PC-3 (cell line): ENCODE results near the gene ABTB2.

Source experiments
- EZH2 ChIP-seq: fragments of 300-600 bp; sonication (generic); IDR thresholded peaks from one replicate; pipeline ENCODE4 v1.6.1; 2017; ENCODE audit warnings: antibody characterized with exemption, mild to moderate bottlenecking, low read length; ENCODE audit not compliant: unreplicated experiment
- EZH2phosphoT487 ChIP-seq: fragments of 300-600 bp; sonication (generic); IDR thresholded peaks from 2 replicates; pipeline ENCODE4 v1.6.1; 2018; ENCODE audit warnings: mild to moderate bottlenecking, antibody characterized with exemption, low read length, borderline replicate concordance
- TF ChIP-seq, protein P1 (sequence below): fragments of 300-600 bp; sonication (generic); conservative IDR thresholded peaks from 2 replicates; pipeline ENCODE4 v1.5.1; 2017; ENCODE audit warnings: antibody characterized with exemption, low read depth, mild to moderate bottlenecking, low read length

DNA sequence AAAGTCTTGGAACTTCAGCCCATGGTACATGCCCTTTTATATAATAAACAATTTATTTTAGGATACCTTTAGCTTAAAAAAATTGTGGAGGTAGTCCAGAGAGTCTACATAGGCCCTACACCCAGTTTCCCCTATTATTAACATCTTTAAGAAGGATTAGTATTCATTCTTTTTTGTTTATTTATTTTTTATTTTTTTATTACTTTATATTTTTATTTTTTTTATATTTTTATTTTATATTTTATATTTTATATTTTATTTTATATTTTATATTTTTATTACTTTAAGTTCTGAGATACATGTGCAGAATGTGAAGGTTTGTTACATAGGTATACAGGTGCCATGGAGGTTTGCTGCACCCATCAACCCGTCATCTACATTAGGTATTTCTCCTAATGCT lies 15.9 kb upstream of the ABTB2 start:
- TF ChIP-seq, protein P1, sequence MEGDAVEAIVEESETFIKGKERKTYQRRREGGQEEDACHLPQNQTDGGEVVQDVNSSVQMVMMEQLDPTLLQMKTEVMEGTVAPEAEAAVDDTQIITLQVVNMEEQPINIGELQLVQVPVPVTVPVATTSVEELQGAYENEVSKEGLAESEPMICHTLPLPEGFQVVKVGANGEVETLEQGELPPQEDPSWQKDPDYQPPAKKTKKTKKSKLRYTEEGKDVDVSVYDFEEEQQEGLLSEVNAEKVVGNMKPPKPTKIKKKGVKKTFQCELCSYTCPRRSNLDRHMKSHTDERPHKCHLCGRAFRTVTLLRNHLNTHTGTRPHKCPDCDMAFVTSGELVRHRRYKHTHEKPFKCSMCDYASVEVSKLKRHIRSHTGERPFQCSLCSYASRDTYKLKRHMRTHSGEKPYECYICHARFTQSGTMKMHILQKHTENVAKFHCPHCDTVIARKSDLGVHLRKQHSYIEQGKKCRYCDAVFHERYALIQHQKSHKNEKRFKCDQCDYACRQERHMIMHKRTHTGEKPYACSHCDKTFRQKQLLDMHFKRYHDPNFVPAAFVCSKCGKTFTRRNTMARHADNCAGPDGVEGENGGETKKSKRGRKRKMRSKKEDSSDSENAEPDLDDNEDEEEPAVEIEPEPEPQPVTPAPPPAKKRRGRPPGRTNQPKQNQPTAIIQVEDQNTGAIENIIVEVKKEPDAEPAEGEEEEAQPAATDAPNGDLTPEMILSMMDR, result no peak
- TF ChIP-seq EZH2, result no peak
- TF ChIP-seq EZH2phosphoT487, result no peak
